ENCODE data around the gene MGAT4B.

MGAT4B gene

DNA sequence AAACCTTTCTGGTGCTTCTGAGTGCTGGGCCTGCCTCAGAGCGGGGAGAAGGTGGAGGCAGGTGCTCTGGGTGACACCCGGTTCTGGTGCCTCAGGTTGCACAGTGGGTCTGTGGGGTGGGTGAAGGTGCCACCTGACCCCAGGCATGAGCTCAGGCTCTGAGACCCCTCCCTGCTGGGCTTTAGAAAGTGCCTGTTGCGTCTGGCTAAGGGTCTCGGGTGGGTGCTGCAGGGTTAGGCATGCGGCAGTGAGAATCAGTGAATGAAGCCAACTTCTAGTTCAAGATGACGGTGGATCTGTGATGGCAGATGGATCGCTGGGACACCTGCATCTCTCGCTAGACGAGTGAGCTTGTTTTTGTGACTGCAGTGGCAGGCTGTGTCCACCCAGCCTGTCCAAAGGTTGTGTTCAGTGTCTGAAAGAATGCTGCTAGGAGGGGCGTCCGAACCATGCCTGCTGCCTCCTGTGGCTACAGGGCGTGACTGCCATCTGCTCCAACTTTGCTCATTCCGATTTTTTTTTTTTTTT lies 19.1 kb upstream of the MGAT4B start:
- DNase-seq (ENCODE audit: low read depth): no peak
- no peak overlapping the region for H3K4me3 ChIP-seq (ENCODE audit: low read length)
- TF ChIP-seq, protein P1, sequence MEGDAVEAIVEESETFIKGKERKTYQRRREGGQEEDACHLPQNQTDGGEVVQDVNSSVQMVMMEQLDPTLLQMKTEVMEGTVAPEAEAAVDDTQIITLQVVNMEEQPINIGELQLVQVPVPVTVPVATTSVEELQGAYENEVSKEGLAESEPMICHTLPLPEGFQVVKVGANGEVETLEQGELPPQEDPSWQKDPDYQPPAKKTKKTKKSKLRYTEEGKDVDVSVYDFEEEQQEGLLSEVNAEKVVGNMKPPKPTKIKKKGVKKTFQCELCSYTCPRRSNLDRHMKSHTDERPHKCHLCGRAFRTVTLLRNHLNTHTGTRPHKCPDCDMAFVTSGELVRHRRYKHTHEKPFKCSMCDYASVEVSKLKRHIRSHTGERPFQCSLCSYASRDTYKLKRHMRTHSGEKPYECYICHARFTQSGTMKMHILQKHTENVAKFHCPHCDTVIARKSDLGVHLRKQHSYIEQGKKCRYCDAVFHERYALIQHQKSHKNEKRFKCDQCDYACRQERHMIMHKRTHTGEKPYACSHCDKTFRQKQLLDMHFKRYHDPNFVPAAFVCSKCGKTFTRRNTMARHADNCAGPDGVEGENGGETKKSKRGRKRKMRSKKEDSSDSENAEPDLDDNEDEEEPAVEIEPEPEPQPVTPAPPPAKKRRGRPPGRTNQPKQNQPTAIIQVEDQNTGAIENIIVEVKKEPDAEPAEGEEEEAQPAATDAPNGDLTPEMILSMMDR (conservative IDR thresholded peaks at IDR 0.05; ENCODE audit: low read depth, low read length): peak; percentile 9

DNA sequence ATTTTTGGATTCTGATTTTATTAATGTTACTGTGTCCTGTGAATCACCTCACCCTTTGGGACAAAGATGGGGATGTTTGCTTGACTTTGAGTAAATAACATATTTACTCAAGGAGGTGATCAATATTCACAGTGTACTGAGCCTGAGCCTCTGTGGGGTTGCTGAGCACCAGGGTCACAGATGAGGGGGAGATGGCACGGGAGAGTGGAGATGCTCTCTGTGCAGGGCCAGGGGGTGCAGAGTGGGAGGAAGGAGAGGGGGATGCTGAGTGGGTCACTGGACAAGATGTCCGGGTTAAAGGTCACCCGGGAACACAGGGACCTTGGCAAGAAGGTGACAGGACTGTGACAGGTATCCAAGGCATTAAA lies 18.1 kb upstream of the MGAT4B start:
- no peak overlapping the region for H3K4me3 ChIP-seq (ENCODE audit: low read length)
- no peak for DNase-seq (ENCODE audit: low read depth)
- TF ChIP-seq, protein P1 (conservative IDR thresholded peaks at IDR 0.05; ENCODE audit: low read depth, low read length): no peak

DNA sequence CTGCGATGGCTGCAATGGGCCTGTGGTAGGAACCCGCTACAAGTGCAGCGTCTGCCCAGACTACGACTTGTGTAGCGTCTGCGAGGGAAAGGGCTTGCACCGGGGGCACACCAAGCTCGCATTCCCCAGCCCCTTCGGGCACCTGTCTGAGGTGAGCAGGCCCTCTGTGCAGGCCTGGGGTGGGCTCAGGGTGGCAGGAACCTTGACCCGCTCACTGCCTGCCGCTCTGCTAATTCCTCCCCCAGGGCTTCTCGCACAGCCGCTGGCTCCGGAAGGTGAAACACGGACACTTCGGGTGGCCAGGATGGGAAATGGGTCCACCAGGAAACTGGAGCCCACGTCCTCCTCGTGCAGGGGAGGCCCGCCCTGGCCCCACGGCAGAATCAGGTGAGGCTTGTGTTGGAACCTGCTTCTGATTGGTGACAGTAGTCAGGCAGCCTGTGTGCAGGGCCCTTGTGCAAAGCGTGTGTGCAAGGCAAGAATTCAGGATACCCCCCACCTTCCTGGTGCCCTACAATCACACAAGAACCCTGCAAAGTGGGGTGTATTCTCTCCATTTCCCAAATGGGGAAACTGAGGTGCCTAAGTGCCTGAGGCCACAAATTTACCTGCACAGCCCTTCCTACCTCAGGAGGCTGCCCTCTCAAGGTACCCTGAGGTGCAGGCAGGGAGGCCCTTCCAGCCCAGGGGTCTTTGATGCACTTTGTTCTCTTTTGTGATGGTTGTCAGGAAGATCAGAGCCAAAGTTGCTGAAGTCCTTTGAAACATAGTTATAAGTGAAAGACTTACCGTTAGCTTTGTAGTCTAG lies 17.5 kb upstream of the MGAT4B start:
- TF ChIP-seq, protein P1 (conservative IDR thresholded peaks at IDR 0.05; ENCODE audit: low read depth, low read length): no peak
- no peak for DNase-seq (ENCODE audit: low read depth)
- H3K4me3 ChIP-seq (ENCODE audit: low read length): peak overlapping the region; percentile 74

DNA sequence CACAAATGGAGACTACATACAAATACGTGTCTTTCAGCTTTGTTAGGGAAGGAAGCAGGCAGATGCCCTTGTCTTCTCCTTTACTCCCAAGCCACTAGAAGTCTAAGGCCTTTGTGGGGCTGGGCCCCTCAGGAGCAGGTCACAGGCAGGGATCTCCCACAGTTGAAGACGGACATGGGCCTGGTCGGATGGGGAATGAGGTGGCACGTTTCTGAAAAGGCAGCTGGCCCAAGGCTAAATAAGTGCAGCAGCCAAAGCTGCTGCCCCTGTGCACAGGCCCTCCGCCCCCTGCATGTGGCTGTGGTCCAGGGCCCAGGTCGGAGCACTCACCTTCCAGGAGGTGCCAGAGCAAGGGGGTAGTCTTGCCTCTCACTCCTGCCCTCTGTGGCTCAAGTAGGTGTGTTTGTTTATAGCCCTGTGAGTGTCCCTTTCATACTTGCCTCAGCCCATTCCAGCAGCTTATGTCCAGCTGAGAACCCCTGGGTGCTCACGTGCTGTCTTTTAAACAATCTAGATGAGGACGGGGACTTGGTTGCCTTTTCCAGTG lies 15.9 kb upstream of the MGAT4B start:
- TF ChIP-seq, protein P1 (conservative IDR thresholded peaks at IDR 0.05; ENCODE audit: low read depth, low read length): no peak
- peak overlapping the region; percentile 74 for H3K4me3 ChIP-seq (ENCODE audit: low read length)
- DNase-seq (ENCODE audit: low read depth): no peak

DNA sequence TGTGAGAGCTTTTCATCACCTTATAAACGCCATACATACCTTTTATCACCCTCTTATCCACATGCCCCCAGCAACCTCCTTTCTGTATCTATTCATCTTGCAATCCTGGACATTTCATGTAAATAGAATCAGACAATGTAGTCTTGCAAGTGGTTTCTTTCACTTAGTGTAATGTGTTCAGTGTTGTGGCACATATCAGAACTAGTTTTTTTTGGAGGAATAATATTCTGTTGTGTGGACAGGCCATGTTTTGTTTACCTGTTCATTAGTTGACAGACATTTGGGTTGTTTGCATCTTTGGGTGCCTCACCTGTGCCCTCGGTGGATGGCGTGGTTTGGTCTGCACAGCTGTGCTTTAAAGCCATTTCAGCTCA lies 15.4 kb upstream of the MGAT4B start:
- DNase-seq (ENCODE audit: low read depth): no peak
- TF ChIP-seq, protein P1 (conservative IDR thresholded peaks at IDR 0.05; ENCODE audit: low read depth, low read length): no peak
- H3K4me3 ChIP-seq (ENCODE audit: low read length): peak overlapping the region; percentile 74

DNA sequence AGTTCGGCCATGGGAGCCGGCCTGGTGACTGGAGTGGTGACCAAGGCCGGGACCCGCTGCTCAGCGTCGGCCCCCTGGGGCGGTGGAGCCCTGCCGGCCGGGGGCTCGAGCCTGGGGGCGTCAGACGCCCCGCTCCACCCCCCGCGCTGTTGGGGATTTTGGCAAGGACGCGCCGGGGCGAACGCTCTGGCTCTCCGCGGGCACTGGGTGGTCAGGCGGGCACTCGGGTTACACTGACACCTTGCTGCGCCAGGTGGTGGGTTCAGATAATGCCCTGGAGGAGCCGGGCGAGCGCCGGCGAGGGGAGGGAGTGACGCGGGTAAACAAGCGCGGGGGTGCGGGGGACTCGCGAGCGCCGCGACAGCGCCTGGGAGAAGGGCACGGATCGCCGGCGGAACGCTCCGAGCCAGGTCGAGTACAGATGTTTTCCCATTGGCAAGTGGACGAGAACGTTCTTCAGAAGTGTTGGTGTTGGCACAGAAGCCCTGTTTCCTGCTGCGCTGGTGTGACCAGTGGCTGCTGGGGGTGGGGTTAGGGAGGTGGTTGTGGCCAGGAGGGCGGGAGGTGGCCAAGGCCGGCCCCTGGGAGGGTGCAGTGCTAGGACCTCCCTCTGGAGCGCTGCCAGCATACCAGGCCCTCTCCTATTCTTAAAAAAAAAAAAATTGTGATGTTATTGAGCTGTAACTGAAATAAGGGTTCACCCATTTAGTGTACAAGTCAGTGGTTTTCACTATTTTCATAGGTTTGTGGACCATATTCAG lies 14.8 kb upstream of the MGAT4B start:
- TF ChIP-seq, protein P1 (conservative IDR thresholded peaks at IDR 0.05; ENCODE audit: low read depth, low read length): no peak
- peak; percentile 77 for DNase-seq (ENCODE audit: low read depth)
- peak overlapping the region; percentile 74 for H3K4me3 ChIP-seq (ENCODE audit: low read length)

All from retinal pigment epithelial cell (primary cell).